Skeletal muscle tissue (tissue), 4 donors: ENCODE data around the gene GTSF1L. TPM values are rescaled to one million over a fixed set of nuclear protein-coding genes. Genes with fewer than 3 reads are reported as not detected.

Source experiments
- H3K27ac ChIP-seq: one replicate; pipeline ENCODE4 v1.7.0; 2013; ENCODE audit warnings: mild to moderate bottlenecking, low read depth, low read length, inconsistent platforms
- H3K27me3 ChIP-seq, 3 donors: one replicate each; pipeline ENCODE4 v1.7.0; 2013; ENCODE audit warnings: low read length in 3 of 3; ENCODE audit not compliant: control insufficient read depth in 3 of 3, insufficient read depth in 3 of 3
- H3K36me3 ChIP-seq, 3 donors: one replicate each; pipeline ENCODE4 v1.7.0; 2013; ENCODE audit warnings: low read length in 3 of 3; ENCODE audit not compliant: control insufficient read depth in 3 of 3, insufficient read depth in 3 of 3
- H3K4me1 ChIP-seq, 3 donors: one replicate each; pipeline ENCODE4 v1.7.0; 2013; ENCODE audit warnings: low read length in 3 of 3, mild to moderate bottlenecking in 3 of 3; ENCODE audit not compliant: control insufficient read depth in 3 of 3, insufficient read depth in 3 of 3
- H3K4me3 ChIP-seq, 3 donors: one replicate each; pipeline ENCODE4 v1.7.0; 2013; ENCODE audit warnings: low read length in 3 of 3
- H3K9ac ChIP-seq, 3 donors: one replicate each; pipeline ENCODE4 v1.7.0; 2013; ENCODE audit warnings: low read length in 3 of 3, mild to moderate bottlenecking in 3 of 3, moderate library complexity in 2 of 3, low read depth in 1 of 3
- H3K9me3 ChIP-seq, 3 donors: one replicate each; pipeline ENCODE4 v1.7.0; 2013; ENCODE audit warnings: low read length in 3 of 3; ENCODE audit not compliant: control insufficient read depth in 3 of 3
- total RNA-seq: library from RNA; depleted of rRNA; stranded (reverse); fragments of >200 nt; gene quantifications from one replicate; pipeline ENCODE4 v1.2.3, GENCODE V29; 2014
- donor health status: Osteomylitis.

The GTSF1L gene
- total RNA-seq, 1 donor from 2014 or later, result not detected

- Histone ChIP-seq H3K27me3 (peaks cover 12 to 29% (median 18%) of the 10 kb centered on the region in 3 donors), H3K4me3 (no peak overlapping the region), H3K9me3 (no peaks in the 10 kb centered on the region), H3K27ac (no peak overlapping the region), H3K9ac (no peak overlapping the region), H3K36me3 (no peaks in the 10 kb centered on the region), H3K4me1 (no peaks in the 10 kb centered on the region)
Observed at GRCh38 chr20:43748274-43748673, 21.5 kb upstream of the GTSF1L start.

DNA sequence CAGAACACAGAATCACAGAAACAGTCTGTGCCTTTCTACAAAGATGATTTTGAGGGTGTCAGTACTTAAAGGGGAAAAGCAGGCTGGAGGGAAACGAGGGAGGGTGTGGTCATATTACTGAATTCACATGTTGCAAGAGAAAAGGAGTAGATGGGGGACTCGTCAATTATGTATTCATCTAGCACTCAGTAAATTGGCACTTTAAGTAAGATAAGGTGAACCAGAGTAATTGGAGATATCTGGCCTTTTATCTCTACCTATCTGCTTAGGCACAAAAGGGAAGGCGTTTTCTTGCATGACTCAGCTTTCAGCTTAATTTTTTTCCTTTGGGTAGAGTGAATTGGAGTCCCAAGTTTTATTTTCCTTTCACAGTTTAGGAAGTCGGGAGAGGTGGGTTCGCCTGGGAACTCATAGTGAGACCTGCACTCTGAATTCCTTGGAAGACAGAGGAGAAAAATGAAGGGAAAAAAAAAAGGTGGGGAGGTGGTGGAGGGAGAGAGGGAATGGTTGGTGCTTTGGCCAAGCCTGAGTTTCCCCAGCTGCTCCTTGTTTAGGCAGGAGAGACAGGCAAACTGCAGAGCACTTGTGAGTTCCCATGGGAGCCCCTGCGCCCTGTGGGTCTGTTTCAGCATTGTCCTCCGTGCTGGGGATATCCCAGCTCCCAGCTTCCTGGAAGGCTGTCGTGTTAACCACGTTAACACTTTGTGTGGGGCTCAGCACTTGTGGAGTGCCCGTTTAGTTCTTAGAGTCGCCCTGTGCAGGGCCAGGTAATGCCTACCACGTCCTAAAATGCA lies 19.7 kb upstream of the GTSF1L start:
- Histone ChIP-seq H3K9ac (no peak overlapping the region), H3K36me3 (no peaks in the 10 kb centered on the region), H3K27ac (no peak overlapping the region), H3K9me3 (no peaks in the 10 kb centered on the region), H3K4me1 (no peaks in the 10 kb centered on the region), H3K27me3 (peaks cover 12 to 26% (median 18%) of the 10 kb centered on the region in 3 donors), H3K4me3 (no peak overlapping the region)

- Histone ChIP-seq H3K36me3 (no peaks in the 10 kb centered on the region), H3K27me3 (peaks cover 5 to 22% (median 16%) of the 10 kb centered on the region in 3 donors)
Observed at GRCh38 chr20:43744966-43745730, 18.3 kb upstream of the GTSF1L start.

DNA sequence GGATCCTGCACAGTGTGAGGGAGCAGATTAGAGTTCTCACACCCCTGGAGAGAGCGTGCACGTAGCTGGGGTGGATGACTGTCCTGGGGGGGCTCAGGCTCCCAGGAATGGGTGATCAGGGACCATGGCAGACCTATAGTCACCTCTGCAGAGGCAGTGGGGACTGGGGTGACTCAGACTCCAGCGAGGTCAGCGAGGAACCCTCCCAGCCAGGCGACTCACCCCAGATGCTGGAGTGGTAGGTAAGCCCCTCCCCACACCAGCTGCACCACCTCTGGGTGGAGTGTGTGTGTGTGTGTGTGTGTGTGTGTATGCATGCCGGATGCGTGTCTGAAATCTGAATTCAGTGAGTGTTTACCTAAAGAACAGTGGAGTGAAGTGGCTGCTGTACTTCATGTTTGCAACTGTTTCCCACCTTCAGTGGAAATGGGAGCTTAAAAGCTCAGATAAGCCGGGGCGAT lies 17.4 kb upstream of the GTSF1L start:
- H3K27ac ChIP-seq, result no peak overlapping the region
- H3K4me3 ChIP-seq, result no peak overlapping the region
- no peak overlapping the region for H3K9ac ChIP-seq
- H3K4me1 ChIP-seq, result no peaks in the 10 kb centered on the region
- peaks cover 5 to 18% (median 12%) of the 10 kb centered on the region in 3 donors for H3K27me3 ChIP-seq
- H3K36me3 ChIP-seq, result no peaks in the 10 kb centered on the region
- H3K9me3 ChIP-seq, result no peaks in the 10 kb centered on the region

More at GRCh38 chr20:43744966-43745730, 18.3 kb upstream of the GTSF1L start:
- Histone ChIP-seq H3K9ac (no peak overlapping the region), H3K9me3 (no peaks in the 10 kb centered on the region), H3K27ac (no peak overlapping the region), H3K4me1 (no peaks in the 10 kb centered on the region), H3K4me3 (no peak overlapping the region)

DNA sequence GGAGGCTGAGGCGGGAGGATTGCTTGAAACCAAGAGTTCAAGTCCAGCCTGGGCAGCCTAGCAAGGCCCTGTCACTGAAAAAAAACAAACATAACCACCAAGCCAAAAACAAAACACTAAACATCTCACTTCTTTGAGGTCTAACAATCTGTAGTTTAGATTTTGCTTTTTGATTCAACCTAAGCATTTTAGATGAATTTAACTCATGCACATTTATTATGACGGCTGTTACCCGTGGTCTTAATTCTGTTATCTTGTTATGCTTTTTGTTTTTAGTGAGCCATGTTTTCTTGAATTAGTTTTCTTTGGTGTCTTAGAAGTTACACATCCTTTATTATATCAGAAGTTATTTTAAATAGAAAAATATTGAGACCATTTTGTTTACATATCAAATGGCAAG lies 13.8 kb upstream of the GTSF1L start:
- Histone ChIP-seq H3K4me3 (no peak overlapping the region), H3K9me3 (no peaks in the 10 kb centered on the region), H3K27me3 (peaks cover 0 to 16% (median 14%) of the 10 kb centered on the region in 3 donors), H3K4me1 (no peaks in the 10 kb centered on the region), H3K9ac (no peak overlapping the region), H3K36me3 (no peaks in the 10 kb centered on the region), H3K27ac (no peak overlapping the region)

GRCh38 chr20:43739148-43739749 lies 12.4 kb upstream of the GTSF1L start:
- Histone ChIP-seq H3K27ac (no peak overlapping the region), H3K27me3 (peaks cover 0 to 10% (median 7%) of the 10 kb centered on the region in 3 donors), H3K4me3 (no peak overlapping the region), H3K4me1 (no peaks in the 10 kb centered on the region), H3K36me3 (no peaks in the 10 kb centered on the region), H3K9me3 (no peaks in the 10 kb centered on the region), H3K9ac (no peak overlapping the region)

DNA sequence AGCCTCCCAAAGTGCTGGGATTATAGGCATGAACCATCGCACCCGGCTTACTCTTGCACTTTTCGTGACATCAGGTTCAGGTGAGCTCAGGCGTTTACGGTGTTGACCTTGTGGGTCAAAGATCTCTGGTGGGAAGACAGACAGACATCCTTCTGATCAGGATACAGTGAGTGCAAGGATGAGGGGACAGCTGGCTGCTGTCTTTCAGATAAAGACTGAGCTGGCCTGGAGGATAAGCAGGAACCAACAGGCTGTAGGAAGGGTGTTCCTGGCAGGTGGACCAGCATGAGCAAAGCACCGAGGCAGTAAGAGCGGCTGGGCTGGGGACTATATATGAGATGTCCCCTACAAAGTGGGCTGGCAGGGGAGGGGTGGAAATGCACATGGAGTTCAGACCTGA lies 11.1 kb upstream of the GTSF1L start:
- no peaks in the 10 kb centered on the region for H3K36me3 ChIP-seq
- no peaks in the 10 kb centered on the region for H3K4me1 ChIP-seq
- no peak overlapping the region for H3K27ac ChIP-seq
- H3K27me3 ChIP-seq, result peaks cover 0 to 2% (median 0%) of the 10 kb centered on the region in 3 donors
- H3K9ac ChIP-seq, result no peak overlapping the region
- no peaks in the 10 kb centered on the region for H3K9me3 ChIP-seq
- no peak overlapping the region for H3K4me3 ChIP-seq

DNA sequence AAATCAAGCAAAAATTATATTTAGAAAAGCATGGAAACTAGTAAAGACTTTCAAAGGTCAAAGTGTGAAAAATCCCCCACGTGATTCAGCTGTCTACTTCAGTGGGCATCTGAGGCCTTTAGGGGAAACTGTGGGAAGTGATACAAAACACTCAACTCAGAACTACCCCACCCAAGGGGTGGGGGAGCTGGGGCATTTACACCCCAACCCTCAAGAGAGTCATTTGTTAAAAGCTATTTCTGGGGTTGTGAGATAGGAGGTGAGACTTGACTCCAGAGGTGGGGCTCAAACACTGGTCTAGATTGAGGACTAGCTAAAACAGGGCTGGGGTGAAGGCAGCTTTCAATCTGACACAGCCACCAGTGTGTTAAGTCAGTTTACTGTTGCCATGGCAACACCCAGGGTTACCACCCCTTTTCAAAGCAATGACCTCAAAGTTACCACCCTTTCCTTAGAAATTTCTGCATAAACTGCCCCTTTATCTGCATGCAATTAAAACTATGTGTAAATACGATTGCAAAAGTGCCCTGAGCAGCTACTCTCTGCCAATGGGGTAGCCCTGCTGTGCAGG lies 9.9 kb upstream of the GTSF1L start:
- Histone ChIP-seq H3K27me3 (peaks cover 0 to 6% (median 5%) of the 10 kb centered on the region in 3 donors), H3K4me1 (no peaks in the 10 kb centered on the region), H3K9ac (no peak overlapping the region), H3K27ac (no peak overlapping the region), H3K9me3 (no peaks in the 10 kb centered on the region), H3K4me3 (no peak overlapping the region), H3K36me3 (no peaks in the 10 kb centered on the region)

DNA sequence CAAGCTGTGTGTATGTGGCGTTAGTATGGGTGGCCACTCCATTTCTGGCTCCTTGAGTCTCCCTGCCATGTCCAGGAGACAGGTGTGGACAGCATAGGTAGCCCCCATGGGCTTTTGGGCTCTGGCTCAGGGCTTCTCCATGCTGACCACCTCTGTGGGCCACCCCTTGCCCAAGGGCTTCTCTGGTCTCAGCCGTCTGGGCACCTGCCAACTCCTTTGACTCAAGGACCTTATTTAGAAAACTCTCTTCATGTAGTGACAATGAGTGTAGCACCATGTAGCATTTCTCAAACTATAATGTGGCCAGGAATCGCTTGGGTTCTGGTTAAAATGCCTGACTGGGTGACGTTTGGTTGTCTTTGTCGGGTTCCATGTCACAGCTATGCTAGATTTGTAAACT lies 5.1 kb upstream of the GTSF1L start:
- H3K36me3 ChIP-seq, result no peaks in the 10 kb centered on the region

More for the DNA sequence above, 5.1 kb upstream of the GTSF1L start:
- Histone ChIP-seq H3K27ac (no peak overlapping the region), H3K4me3 (no peak overlapping the region), H3K27me3 (peaks cover 0 to 9% (median 8%) of the 10 kb centered on the region in 3 donors), H3K9ac (no peak overlapping the region), H3K9me3 (no peaks in the 10 kb centered on the region), H3K4me1 (no peaks in the 10 kb centered on the region)
